ENCODE data around the gene CDK17.

Gene CDK17

DNA sequence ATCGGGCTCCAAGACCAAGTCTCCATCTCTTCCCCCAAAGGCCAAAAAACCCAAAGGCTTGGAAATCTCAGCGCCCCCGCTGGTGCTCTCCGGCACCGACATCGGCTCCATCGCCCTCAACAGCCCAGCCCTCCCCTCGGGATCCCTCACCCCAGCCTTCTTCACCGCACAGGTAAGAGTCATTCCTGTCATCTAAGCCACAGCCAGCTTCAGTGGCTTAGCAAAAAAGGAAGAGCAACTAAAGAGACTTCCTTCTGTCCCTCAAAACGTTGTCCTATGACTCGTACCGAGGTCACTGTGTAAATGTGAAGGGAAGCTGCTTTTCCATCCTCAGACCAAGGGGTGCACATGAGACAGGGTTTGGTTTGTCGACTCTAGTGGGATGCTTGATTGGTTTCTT is 152.7 kb downstream of the CDK17 start:
- no peak for DNase-seq (ENCODE audit: low read depth)
- no peak overlapping the region for H3K4me3 ChIP-seq (ENCODE audit: low read depth, low read length)
- TF ChIP-seq, protein P1, sequence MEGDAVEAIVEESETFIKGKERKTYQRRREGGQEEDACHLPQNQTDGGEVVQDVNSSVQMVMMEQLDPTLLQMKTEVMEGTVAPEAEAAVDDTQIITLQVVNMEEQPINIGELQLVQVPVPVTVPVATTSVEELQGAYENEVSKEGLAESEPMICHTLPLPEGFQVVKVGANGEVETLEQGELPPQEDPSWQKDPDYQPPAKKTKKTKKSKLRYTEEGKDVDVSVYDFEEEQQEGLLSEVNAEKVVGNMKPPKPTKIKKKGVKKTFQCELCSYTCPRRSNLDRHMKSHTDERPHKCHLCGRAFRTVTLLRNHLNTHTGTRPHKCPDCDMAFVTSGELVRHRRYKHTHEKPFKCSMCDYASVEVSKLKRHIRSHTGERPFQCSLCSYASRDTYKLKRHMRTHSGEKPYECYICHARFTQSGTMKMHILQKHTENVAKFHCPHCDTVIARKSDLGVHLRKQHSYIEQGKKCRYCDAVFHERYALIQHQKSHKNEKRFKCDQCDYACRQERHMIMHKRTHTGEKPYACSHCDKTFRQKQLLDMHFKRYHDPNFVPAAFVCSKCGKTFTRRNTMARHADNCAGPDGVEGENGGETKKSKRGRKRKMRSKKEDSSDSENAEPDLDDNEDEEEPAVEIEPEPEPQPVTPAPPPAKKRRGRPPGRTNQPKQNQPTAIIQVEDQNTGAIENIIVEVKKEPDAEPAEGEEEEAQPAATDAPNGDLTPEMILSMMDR (IDR thresholded peaks at IDR 0.05; ENCODE audit: low read depth, low read length, missing control alignments) = no peak

GRCh38 chr12:96246926-96247505 is 153.2 kb downstream of the CDK17 start:
- TF ChIP-seq, protein P1 (IDR thresholded peaks at IDR 0.05; ENCODE audit: low read depth, low read length, missing control alignments) = no peak
- no peak overlapping the region for H3K4me3 ChIP-seq (ENCODE audit: low read depth, low read length)
- DNase-seq (ENCODE audit: low read depth) = no peak

DNA sequence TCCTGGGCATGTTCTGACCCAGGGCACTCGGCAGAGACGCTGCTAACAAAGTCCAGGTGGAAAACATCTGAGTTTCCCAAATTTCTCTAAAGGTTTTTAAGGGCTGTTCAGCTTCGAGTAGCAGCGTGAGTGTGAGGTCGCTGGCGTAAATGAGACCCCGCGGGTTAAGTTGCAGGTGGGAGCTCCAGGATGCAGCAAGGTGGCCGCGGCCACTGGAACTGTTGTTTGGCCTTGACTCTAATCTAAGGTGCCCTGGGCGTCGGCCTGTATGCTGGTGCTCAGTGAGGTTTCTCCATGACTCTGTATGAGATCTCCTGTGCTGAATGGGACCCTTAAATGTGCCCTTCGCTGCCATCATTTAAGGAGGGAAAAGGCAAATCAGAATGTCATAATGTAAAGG is 155.4 kb downstream of the CDK17 start:
- no peak for DNase-seq (ENCODE audit: low read depth)
- TF ChIP-seq, protein P1 (IDR thresholded peaks at IDR 0.05; ENCODE audit: low read depth, low read length, missing control alignments) = no peak
- H3K4me3 ChIP-seq (ENCODE audit: low read depth, low read length) = no peak overlapping the region

- H3K4me3 ChIP-seq (ENCODE audit: low read depth, low read length) = no peak overlapping the region
- no peak for DNase-seq (ENCODE audit: low read depth)
- TF ChIP-seq, protein P1 (IDR thresholded peaks at IDR 0.05; ENCODE audit: low read depth, low read length, missing control alignments) = no peak
Observed at GRCh38 chr12:96242597-96242996, 157.6 kb downstream of the CDK17 start.

DNA sequence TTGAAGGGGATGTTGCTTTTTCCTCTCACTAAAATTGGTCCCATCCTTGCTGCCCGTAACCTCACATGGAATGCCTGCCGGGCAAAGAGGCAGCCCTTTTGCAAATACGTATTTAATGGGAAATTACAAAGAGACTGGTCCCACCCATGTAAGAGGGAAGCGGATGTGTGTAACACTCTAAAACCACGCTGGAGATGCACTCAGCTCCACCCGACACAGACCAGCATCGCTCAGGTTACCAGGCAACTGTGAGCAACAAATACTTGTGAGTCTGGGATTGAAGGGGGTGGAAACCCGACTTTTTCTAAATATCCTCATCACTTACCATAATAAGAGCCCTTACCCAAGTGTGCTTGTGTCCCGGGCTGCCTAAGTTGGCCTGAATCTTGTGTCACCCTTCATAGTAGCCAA is 158.4 kb downstream of the CDK17 start:
- TF ChIP-seq, protein P1 (IDR thresholded peaks at IDR 0.05; ENCODE audit: low read depth, low read length, missing control alignments) = no peak
- H3K4me3 ChIP-seq (ENCODE audit: low read depth, low read length) = no peak overlapping the region
- DNase-seq (ENCODE audit: low read depth) = no peak

GRCh38 chr12:96241431-96241830 is 158.8 kb downstream of the CDK17 start:
- TF ChIP-seq, protein P1 (IDR thresholded peaks at IDR 0.05; ENCODE audit: low read depth, low read length, missing control alignments) = no peak
- DNase-seq (ENCODE audit: low read depth) = no peak
- no peak overlapping the region for H3K4me3 ChIP-seq (ENCODE audit: low read depth, low read length)

DNA sequence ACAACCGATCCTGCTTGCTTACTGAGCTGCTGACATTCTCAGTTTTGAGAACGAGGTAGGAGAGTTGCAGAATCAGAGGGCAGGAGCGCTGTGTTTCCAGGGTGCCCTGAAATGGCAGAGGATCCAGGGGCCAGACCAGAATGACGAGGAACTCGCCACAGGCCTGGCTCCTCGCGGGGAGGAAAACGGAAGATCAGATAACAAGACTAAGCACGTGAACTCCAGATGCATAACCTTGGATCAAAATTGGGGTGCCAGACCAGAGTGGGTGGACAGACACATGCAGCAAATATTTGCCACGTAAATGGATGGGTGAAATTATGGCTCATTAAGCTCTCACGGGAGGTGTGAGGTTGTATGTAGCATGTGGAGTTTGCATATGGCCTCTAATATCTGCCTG is 159.6 kb downstream of the CDK17 start:
- H3K4me3 ChIP-seq (ENCODE audit: low read depth, low read length) = no peak overlapping the region
- TF ChIP-seq, protein P1 (IDR thresholded peaks at IDR 0.05; ENCODE audit: low read depth, low read length, missing control alignments) = no peak
- no peak for DNase-seq (ENCODE audit: low read depth)
